GM12801 (cell line): ENCODE data around the gene MPPED1.

ENCODE experiments used
- TF ChIP-seq, protein P1 (sequence below): IDR thresholded peaks from one replicate; pipeline ENCODE4 v1.5.1; 2011; ENCODE audit warnings: control low read depth; ENCODE audit not compliant: insufficient read length; ENCODE audit errors: extremely low read depth

The MPPED1 gene

DNA sequence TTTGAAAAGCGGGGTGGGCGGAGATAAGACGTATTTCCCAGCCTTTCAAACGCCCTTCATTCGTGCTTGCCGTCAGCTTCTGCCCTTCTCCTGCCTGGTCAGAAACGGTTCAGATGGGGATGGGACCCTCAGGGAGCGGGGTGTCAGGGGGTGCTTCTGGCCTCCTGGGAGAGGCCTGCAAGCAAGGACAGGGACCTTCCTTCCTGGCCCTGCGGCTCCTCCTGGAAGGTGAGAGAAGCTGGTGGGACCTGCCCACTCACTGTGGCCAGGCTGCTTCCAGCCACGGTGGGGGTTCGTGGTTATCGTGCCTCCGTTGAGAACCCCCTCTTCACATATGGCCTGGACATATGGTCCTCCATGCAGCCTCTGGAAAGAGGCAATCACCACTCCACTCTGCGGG is 104.6 kb downstream of the MPPED1 start:
- TF ChIP-seq, protein P1, sequence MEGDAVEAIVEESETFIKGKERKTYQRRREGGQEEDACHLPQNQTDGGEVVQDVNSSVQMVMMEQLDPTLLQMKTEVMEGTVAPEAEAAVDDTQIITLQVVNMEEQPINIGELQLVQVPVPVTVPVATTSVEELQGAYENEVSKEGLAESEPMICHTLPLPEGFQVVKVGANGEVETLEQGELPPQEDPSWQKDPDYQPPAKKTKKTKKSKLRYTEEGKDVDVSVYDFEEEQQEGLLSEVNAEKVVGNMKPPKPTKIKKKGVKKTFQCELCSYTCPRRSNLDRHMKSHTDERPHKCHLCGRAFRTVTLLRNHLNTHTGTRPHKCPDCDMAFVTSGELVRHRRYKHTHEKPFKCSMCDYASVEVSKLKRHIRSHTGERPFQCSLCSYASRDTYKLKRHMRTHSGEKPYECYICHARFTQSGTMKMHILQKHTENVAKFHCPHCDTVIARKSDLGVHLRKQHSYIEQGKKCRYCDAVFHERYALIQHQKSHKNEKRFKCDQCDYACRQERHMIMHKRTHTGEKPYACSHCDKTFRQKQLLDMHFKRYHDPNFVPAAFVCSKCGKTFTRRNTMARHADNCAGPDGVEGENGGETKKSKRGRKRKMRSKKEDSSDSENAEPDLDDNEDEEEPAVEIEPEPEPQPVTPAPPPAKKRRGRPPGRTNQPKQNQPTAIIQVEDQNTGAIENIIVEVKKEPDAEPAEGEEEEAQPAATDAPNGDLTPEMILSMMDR = no peak

DNA sequence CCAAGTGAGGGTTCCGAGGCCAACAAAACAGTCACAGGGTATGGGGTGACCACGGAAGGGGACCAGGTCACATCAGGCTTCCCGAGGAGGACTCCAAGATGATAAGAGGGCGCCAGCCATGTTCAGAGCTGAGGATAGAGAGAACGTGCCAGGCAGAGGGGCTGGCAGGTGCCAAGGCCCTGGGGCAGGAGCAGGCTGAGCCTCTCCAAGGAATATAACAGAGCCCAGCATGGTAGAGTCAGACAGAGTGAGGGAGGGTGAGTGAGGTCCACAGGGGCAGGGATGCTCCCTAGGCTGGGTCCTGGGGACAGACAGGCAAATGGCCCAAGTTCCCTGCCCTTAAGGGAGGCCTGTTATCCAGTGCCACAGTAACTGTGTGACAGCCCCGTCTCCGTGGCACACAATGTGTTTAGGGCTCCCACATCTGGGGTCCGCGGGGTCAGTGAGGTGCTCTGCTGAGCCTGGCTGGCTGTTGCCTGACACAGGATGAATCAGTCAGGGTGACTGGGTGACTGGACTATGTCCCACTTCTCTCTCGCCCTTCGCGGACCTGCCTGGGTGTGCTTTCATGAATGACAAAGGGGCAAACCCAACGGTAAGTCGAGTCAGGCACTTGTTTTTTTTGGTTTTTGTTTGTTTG is 105.3 kb downstream of the MPPED1 start:
- TF ChIP-seq, protein P1 = no peak

DNA sequence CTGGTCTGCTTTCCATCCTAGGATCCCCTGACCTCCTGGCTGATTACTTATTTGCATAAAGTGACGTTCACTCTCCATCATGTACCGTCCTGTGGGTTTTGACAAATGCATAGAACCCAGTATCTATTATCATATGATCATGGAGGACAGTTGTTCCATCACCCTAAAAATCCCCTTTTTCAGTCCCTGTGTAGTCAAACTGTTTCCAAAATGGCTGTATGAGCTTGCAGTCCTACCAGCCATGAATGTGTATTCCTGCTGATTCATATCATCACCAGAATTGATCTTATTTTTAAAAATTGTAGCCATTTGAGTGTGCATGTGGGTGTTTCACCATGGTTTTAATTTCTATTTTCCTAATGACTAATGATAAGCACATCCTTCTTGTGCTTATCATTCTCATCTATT is 108.8 kb downstream of the MPPED1 start:
- TF ChIP-seq, protein P1 = no peak

DNA sequence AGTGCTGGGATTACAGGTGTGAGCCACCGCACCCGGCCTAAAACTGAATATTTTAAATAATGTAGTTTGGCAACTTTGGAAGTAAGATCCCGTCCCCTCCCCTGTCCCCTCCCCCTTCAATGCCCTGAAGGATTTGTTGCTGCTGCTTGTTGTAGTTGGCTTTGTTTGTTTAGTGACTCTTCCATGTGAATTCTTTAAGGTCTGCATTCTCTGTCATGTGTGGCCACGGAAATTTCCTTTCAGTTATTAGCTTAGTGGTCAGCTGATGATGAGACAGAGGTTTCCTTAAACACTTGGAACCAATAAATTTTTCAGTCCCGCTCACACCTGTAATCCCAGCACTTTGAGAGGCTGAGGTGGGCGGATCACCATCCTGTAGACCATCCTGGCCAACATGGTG is 109.9 kb downstream of the MPPED1 start:
- TF ChIP-seq, protein P1 = no peak

DNA sequence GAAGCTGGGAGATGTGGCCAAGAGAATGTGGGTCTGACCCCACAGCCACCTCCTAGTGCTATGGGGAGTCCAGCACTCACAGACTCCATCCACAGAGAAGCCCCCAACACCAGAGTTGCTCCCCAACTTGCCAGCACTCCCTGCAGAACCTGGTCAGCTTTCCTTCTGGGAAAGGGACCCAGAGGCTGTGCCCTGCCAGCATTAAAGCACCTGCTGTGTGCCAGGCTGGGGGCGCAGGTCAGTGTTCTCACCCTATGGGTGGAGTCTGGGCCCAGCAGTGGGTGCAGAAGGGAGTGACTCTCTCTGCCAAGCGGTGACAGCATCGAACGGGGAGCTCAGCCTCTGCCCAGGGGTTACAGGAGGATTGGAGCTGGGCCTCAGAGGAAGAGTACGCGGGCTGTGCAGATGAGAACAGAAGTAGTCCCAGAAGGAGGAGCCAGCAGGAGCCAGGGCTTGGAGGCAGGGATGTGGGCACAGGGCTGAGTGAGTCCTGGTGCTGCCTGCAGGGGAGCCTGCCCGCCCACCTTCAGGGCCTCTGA is 114.4 kb downstream of the MPPED1 start:
- TF ChIP-seq, protein P1 = no peak

DNA sequence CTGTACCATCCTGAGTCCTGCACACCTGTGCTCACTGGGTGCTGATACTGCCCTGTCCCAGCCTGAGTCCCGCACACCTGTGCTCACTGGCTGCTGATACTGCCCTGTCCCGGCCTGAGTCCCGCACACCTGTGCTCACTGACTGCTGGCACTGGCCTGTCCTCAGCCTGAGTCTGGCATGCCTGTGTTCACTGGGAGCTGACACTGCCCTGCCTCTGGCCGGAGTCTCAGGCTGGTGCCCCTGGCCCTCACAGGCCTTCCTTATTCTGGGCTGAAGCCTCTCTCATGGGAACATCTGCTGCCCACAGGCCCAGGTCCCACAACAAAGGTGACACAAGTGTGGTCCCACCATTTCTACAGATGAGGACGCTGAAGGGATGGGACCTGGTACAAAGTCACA is 115.1 kb downstream of the MPPED1 start:
- TF ChIP-seq, protein P1 = no peak

DNA sequence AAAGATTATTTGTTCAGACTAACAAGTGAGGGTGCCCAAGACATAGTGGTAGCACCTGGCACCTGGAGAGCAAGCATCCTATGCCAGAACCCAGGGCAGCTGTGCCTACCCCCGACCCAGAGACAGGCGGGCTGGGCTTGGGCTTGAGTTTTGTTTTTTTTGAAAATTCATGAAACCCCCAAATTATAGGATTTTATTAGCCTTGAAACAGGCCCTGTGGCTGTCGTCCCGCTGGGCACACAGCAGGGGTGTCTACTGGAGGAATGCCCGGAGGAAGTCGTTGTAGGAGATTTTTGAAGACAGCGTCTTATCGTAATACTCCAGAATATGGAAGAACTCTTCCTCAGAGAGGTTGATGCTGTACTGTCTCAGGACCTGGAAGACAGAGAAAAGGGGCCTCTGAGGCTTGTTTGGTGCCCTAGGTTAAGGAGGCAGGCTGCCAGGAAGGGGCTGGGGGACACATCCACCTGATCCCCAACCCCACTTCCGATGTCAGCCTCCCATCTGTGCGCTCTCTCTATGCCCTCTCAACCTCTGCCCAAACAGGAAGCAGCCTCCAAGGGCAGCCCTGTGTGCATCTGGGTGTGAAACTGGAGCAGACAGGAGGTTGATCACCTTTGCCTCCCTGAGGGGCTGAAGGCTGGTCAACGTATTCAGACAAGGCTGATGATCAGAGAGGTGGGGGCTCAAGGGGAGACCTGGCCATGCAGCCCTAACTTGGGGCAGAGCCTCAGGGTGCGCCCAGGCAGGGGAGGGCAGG is 117.0 kb downstream of the MPPED1 start:
- TF ChIP-seq, protein P1 = no peak
